Measurements from ENCODE around the gene EPN3.

GRCh38 chr17:50507871-50508572 is 24.5 kb upstream of the EPN3 start, which contains the start of gene MYCBPAP:
- TF ChIP-seq CTCF (IDR thresholded peaks at IDR 0.05) (peak in 1 of 2 donors; percentile 24), EP300 (IDR thresholded peaks at IDR 0.05) (no peak), POLR2A (IDR thresholded peaks at IDR 0.05) (no peak)

Data from suprapubic skin (tissue), 3 donors.